ENCODE measurements around the gene SPECC1. TPM values are rescaled to one million over a fixed set of nuclear protein-coding genes. Genes with fewer than 3 reads are reported as not detected.

Gene SPECC1
- total RNA-seq, 4 donors from 2014 or later, result 44.5 to 87.9 (median 70.0) TPM

DNA sequence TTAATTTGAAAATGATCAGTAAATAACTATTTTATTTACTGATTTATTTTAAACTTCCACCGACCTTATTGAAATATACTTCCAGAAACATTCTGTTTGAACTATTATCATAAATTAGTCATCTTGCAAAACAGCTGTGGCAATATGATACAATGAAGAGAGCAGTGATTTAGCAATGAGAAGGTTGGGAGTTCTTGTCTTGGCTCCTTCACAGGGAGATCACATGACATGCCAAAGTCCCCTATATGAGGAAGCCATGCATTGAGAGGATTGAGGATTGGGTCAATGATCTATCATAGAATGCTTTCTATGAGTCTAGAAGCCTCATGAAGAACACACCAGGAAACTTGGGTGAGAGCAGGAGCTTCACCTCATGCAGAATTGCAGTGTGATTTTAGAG, 235.5 kb downstream of the SPECC1 start:
- no peak for TF ChIP-seq CTCF (IDR thresholded peaks at IDR 0.05; ENCODE audit: low read depth)

GRCh38 chr17:20246692-20247091, 237.5 kb downstream of the SPECC1 start:
- no peak for TF ChIP-seq CTCF (IDR thresholded peaks at IDR 0.05; ENCODE audit: low read depth)

- no peak for TF ChIP-seq CTCF (IDR thresholded peaks at IDR 0.05; ENCODE audit: low read depth)
These were observed 244.2 kb downstream of the SPECC1 start for GRCh38 chr17:20253323-20253722.

GRCh38 chr17:20254541-20254940, 245.4 kb downstream of the SPECC1 start:
- no peak for TF ChIP-seq CTCF (IDR thresholded peaks at IDR 0.05; ENCODE audit: low read depth)

DNA sequence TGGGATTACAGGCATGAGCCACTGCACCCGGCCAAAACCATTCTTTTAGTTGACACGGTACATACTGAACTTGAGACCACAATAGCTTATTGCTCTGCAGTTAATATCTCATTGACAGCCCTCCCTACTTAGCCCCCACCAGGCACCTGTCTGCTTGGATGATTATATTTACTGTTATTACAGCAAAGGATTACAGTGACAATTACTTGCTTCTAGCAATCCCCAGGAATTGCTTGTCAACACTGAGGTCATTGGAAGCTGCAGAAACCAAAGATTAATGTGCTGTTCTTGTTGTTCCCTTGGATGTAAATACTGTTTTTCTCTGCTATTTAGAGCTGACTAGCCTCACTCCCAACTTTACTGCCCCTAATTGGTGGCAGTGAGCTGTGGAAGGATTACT, 247.0 kb downstream of the SPECC1 start:
- TF ChIP-seq CTCF (IDR thresholded peaks at IDR 0.05; ENCODE audit: low read depth), result no peak

DNA sequence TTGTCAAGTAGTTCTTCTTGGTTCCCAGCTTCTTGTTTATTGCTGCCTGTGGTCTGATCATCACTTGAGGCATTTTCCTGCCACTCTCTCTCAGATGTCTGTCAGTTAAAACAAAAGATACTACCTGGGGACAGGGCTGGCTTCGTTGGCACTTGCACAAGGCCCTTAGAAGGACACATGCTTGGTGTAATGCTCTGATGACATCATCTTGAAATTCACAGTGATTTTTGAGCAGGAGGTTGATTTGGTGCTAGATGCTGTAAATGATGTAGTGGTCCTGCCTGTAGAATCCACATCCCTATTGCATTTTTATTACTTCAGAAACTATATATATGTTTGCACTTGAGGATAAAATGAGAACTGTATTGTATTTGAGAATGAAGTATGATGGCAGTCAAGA, 247.8 kb downstream of the SPECC1 start:
- no peak for TF ChIP-seq CTCF (IDR thresholded peaks at IDR 0.05; ENCODE audit: low read depth)

GRCh38 chr17:20257798-20258197, 248.6 kb downstream of the SPECC1 start:
- no peak for TF ChIP-seq CTCF (IDR thresholded peaks at IDR 0.05; ENCODE audit: low read depth)

Measured in subcutaneous adipose tissue (tissue), 4 donors.